Neural cell (in vitro differentiated cells): ENCODE results near the gene GATA2.

Experiments
- CTCF ChIP-seq: fragments of 450-650 bp; IDR thresholded peaks from 2 replicates; pipeline ENCODE4 v1.5.1; 2014; ENCODE audit warnings: antibody characterized with exemption, mild to moderate bottlenecking, moderate library complexity; ENCODE audit not compliant: poor library complexity, severe bottlenecking
- EZH2 ChIP-seq: fragments of 200-600, 300-800 bp; shearing (Covaris generic), sonication (generic); IDR thresholded peaks from 2 replicates; pipeline ENCODE4 v1.6.1; 2014; ENCODE audit warnings: antibody characterized with exemption, low read length, borderline replicate concordance, mild to moderate bottlenecking; ENCODE audit not compliant: insufficient read depth, poor library complexity, severe bottlenecking
- POLR2AphosphoS5 ChIP-seq: IDR thresholded peaks from 2 replicates; pipeline ENCODE4 v1.6.1; 2012
- REST ChIP-seq: IDR thresholded peaks from 2 replicates; pipeline ENCODE4 v1.6.1; 2012; ENCODE audit warnings: borderline replicate concordance
- SMC3 ChIP-seq: fragments of 450-650 bp; conservative IDR thresholded peaks from 2 replicates; pipeline ENCODE4 v1.6.1; 2014; ENCODE audit warnings: antibody characterized with exemption, mild to moderate bottlenecking, moderate library complexity; ENCODE audit not compliant: poor library complexity
- TAF1 ChIP-seq: IDR thresholded peaks from 2 replicates; pipeline ENCODE4 v1.6.1; 2012; ENCODE audit warnings: low read depth

- TF ChIP-seq CTCF = no peak
- no peak for TF ChIP-seq EZH2
- no peak for TF ChIP-seq SMC3
- no peak for TF ChIP-seq TAF1
- no peak for TF ChIP-seq REST
- TF ChIP-seq POLR2AphosphoS5 = no peak
Measured at GRCh38 chr3:128453501-128454309, 39.3 kb downstream of the GATA2 start.
